ENCODE data around the gene P2RX5.
"Not testable (repeated sequence)": the region's sequence is repeated elsewhere in the genome, so short reads cannot be mapped to it uniquely, and the experiment has no call there.

P2RX5 gene

DNA sequence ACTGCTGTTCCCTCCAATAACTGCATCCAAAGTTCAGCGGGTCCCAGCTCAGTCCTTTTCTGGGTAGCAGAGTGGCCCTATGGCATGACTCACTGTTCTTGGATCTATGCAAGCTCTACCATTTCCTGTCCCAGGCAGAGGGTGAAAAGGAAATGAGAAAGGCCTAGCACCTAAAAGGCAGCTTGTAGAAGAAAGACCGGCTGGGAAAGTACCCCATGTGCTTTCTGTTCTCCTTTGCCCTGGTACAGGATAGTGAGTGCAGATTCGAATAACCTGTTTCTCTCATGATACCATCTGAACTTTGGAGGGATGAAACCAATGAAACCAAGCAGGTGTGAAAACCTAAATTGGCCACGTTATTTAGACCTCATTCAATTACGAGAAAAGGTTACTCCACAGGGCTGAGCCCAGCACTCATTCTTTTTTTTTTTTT, 15.0 kb upstream of the P2RX5 start:
- DNase-seq = no peak

DNA sequence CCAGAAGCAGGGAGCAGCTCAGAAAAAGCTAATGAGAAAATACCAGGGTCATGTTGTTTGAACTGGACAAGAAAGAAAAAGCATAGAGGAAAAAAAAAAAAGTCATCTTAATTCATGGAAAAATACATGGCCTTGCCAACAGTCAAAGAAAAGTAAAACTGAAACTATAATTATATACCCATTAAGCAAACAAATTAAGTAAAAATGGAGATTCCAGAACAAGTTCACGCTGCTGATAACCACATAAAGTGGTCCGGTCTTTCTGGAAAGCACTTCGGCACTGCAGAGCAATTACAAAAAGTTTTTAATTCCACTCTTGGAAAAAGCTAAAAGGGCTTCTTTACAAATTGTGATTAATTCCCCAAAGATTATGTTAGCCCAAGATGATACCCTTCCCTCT, 12.4 kb upstream of the P2RX5 start:
- no peak for DNase-seq

GRCh38 chr17:3705718-3705984, 9.7 kb upstream of the P2RX5 start:
- not testable (repeated sequence) for DNase-seq

DNA sequence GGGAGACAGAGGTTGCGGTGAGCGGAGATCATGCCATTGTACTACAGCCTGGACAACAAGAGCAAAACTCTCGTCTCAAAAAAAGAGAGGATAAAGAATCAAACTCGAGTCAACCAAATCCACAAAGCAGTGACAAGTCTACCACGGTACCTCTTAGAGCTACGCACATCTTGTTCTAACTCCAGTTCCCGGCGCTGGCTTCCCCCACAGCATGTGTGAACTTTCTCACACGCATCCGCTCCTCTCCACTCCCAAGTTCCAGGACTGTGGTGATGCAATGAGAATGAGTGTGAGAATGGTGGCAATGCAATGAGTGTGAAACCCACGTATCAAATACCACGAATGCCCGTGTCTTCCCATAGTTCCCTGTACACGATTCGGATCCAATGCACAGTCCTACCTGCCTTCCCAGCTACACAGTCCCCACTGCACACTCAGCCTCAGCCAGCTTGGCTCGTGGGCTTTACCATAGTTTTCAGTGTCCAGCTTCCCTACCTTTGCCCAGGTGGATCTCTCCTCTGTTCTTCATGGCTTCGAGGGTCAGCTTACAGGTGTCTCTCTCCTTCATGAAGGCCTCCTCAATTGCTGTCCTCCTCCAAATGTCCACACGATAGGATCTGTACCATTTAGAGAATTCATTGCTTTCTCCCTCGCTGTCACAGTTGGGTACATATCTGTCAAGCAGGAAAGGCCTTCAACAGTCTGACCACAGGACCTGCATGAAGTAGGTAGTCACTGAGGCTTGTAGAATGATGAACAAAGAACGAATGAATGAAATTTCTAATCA, 9.2 kb upstream of the P2RX5 start:
- no peak for DNase-seq

GRCh38 chr17:3702041-3702539, 6.1 kb upstream of the P2RX5 start:
- DNase-seq = not testable (repeated sequence)

DNA sequence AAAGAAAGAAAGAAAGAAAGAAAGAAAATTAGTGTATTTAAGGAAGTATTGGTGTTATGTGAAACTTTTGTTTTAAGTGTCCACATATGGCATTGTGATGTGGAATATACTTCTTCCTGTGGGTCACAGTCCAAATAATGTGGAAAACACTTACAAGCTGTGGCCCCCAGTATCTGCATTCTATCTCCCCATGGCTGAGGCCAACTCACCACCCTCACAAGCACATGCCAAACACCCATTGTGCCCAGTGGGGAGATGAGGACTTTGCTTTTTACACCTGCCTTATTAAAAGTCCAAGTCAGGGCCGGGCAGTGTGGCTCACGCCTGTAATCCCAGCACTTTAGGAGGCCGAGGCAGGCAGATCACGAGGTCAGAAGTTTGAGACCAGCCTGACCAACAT, 4.0 kb upstream of the P2RX5 start:
- no peak for DNase-seq

DNA sequence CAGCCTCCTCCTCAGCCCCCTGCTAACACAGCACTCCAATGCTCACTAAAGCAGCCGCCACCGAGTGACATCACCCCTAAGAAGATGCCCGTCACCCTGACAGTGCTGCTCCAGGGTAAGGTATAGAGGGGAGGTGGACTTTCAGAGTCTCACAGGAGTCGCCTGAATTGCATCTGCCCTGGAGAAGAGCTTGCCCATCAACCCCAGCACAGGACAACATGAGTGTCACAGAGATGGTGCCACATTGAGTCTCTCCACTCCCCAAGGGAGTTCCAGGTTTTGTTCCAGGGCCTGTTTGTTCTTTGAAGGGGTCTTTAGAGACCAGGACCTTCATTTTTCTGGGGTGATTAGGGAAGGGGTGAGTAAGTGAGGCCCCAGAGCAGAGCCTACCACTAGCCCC, 2.2 kb upstream of the P2RX5 start:
- DNase-seq = no peak

DNA sequence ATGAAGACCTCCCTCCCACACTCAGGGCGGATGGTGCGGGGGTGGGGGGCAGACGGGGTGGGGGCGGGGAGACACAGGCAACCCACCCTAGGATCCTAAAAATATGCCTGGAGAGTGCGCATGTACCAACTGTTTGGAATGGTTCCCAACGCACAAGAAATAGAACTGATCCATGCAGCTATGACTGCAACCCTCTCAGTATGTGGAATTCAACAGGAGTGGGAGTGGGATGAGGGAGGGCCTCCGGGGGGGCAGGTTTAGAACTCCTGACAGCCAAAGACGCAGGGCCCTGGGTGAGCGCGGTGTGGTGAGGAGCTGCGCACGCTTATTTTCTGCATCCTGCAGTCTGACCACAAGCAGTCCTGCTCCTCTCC, 1.1 kb upstream of the P2RX5 start:
- no peak for DNase-seq

- DNase-seq = no peak
These were observed 729 bp downstream of the P2RX5 start for GRCh38 chr17:3695129-3695722.

- DNase-seq = no peak
These were observed 2.1 kb downstream of the P2RX5 start for GRCh38 chr17:3693829-3694231.

DNA sequence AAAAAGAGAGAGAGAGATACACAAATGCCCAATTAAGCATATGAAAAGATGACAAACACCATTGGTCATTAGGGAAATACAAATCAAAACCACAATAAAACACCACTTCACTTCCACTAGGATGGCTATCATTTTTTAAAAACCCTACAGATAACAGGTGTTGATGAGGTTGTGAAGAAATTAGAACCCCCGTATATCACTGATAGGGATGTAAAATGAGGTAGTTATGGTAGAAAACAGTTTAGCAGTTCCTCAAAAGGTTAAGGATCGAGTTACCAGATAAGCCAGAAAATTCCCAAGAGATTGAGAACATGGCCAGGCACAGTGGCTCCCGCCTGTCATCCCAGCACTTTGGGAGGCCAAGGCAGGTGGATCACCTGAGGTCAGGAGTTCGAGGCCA, 2.8 kb downstream of the P2RX5 start:
- DNase-seq = no peak

- no peak for DNase-seq
These were observed 3.6 kb downstream of the P2RX5 start for GRCh38 chr17:3692346-3692745.

GRCh38 chr17:3691617-3692067, 4.3 kb downstream of the P2RX5 start:
- no peak for DNase-seq

DNA sequence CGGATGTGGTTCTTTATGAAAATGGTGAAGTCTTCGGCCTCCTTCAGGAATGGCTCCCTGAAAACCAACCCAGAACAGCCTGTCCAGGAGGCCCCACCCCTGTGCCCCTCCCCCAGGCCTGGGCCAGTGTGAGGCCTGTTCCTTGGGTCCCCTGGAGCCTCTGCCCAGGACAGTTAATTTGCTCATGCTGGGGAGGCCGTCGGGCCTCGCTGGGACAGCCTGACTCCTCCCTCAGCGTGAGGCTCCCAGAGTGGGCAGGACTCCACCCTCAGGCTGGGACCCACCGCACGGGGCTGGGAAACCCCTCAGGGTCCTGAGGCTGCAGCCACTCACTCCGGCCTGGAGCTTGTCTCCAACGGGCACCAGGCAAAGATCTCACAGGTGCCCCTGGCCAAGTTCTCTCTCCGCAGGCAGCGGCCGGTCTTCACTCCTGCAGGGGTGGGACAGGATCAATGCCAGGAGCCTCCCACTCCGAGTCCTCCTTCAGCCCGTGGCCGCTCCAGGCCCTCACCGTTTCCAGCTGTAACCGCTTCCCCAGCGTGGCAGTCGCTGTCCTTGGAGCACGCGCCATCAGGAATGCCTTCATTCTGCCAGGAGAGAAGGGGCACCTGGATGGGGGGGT, 5.8 kb downstream of the P2RX5 start:
- no peak for DNase-seq

- no peak for DNase-seq
These were observed 6.5 kb downstream of the P2RX5 start for GRCh38 chr17:3689262-3690093.

- no peak for DNase-seq
These were observed 7.1 kb downstream of the P2RX5 start for GRCh38 chr17:3688852-3689261.

- no peak for DNase-seq
These were observed 7.9 kb downstream of the P2RX5 start for GRCh38 chr17:3688027-3688553.

GRCh38 chr17:3685174-3685573, 10.8 kb downstream of the P2RX5 start:
- no peak for DNase-seq

DNA sequence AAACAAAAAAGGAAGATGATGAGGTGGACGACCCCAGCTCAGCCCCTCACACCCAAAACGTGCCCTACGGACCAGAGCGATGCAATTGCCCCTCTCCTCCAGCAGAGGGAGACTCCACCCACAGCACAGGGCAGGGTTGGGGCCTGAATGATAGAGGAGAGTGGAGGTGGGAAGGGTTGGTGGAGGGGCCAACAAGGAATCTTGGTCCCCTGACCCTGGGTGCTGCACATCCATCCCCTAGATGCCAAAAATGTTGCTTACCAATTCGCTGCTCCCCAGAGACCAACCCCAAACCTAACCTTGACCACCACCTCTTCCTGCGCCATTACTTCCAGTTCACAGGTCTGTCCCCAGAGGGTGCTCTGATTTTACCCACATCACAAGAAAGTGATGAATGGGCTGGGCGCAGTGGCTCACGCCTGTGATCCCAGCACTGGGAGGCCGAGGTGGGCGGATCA, 12.9 kb downstream of the P2RX5 start:
- DNase-seq = no peak

DNA sequence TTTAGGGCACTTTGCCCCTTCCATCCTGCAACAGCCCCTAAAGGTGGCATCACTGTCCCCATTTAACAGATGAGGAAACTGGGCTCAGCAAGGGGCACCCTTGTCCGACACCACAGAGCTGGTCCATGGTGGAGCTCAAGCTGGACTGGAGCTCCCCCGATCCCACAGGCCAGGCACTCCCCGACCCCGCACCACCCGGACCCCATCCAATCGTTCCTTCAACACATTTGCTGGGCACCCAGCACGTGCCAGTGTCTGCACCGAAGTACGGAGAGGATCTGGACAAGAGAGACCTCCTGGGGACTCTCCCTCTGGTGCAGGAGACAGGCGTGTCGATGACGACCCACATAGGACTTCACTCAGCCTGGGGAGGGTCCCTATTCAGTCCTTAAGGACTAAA, 13.9 kb downstream of the P2RX5 start:
- no peak for DNase-seq

DNA sequence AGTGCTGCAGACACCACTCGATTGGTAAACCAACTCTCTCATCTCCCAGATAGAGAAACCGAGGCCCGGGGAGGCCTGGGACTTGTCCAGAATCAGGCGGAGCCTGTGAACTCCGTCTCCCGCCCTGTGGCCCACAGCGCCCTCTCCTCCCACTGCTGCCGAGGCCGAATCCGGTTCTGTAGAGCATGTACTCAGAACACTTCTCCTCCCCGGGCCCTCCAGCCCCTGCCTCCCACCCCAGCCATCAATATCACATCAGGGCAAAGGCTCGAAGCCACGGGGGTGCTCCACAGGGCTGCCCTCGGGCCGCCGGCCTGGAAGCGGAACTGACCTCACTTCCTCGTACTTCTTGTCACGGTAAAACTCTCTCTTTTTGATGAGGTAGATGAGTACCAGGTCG, 14.4 kb downstream of the P2RX5 start:
- no peak for DNase-seq

GRCh38 chr17:3681057-3681456, 14.9 kb downstream of the P2RX5 start:
- DNase-seq = no peak

DNA sequence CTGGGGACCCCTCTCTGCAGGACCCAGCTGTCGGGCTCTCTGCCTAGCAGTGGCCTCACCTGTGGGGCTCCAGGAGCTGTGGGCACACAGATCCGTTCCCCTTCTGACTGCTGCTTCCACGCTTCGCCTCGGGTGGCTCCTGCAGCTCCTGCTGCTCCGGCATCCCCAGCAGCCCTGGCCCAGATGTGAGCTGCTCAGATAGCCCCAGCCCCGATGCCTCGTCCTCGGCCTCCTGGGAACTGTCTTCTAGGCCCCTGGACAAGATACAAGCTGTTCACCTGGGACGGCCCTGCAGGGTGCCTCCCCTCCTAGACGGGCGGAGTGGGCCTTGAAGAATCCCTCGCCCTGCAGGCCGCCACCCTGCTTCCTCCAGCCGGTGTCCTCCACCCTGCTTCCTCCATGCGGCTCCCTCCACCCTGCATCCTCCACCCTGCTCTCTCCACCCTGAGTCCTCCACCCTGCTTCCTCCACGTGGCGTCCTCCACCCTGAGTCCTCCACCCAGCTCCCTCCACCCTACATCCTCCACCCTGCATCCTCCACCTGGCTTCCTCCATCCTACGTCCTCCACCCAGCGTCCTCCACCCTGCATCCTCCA, 16.3 kb downstream of the P2RX5 start:
- DNase-seq = no peak
